Activated CD4-positive, alpha-beta T cell treated with anti-CD3 and anti-CD28 coated beads for 36 hours (primary cell): Measurements from ENCODE around the gene OBP2B. TPM values are rescaled to one million over a fixed set of nuclear protein-coding genes. Genes with fewer than 3 reads are reported as not detected.
"Not testable (repeated sequence)": the region's sequence is repeated elsewhere in the genome, so short reads cannot be mapped to it uniquely, and the experiment has no call there.

ENCODE experiments used
- ATAC-seq: fragments of 200-7000 bp; cut with Tn5 transposase; one replicate; pipeline ENCODE4 v1.10.0; 2021; ENCODE audit warnings: mild to moderate bottlenecking, moderate library complexity
- CTCF ChIA-PET: fragments of 350-600 bp; sonication (Branson Sonifier 250); formaldehyde crosslinking; loops from one replicate; lab custom pipeline; 2021; ENCODE audit warnings: antibody characterized with exemption; lab: Charles Lee
- POLR2A ChIA-PET: fragments of 350-600 bp; sonication (Branson Sonifier 250); formaldehyde crosslinking; loops from one replicate; lab custom pipeline; 2021; ENCODE audit warnings: antibody characterized with exemption, inconsistent platforms; lab: Charles Lee
- DNase-seq: peaks from one replicate; pipeline ENCODE4 v3.0.0-alpha.2; 2020
- H3K27ac Mint-ChIP-seq: one replicate; pipeline ENCODE4 v1.8.0; 2021; ENCODE audit warnings: mixed read lengths
- H3K27me3 Mint-ChIP-seq: one replicate; pipeline ENCODE4 v1.8.0; 2021; ENCODE audit warnings: mixed read lengths
- H3K36me3 Mint-ChIP-seq: one replicate; pipeline ENCODE4 v1.8.0; 2021; ENCODE audit warnings: low read depth, mixed read lengths
- H3K4me1 Mint-ChIP-seq: one replicate; pipeline ENCODE4 v1.8.0; 2021; ENCODE audit warnings: mixed read lengths
- H3K4me3 Mint-ChIP-seq: one replicate; pipeline ENCODE4 v1.8.0; 2021; ENCODE audit warnings: mild to moderate bottlenecking, moderate library complexity, mixed read lengths
- H3K9me3 Mint-ChIP-seq: one replicate; pipeline ENCODE4 v1.8.0; 2021; ENCODE audit warnings: low read depth, mixed read lengths
- intact Hi-C, 2 experiments: fragments of 100-400 bp; cut with DNase I in 1 of 2; cut with micrococcal nuclease in 1 of 2; formaldehyde crosslinking; loops; one replicate each; pipeline versions ENCODE4 v1.14.2 to v1.15.1; 2022 to 2024; cut with DNase I, micrococcal nuclease
- total RNA-seq, 2 experiments: library from RNA; stranded (reverse); gene quantifications; one replicate each; pipeline ENCODE4 v1.2.3, GENCODE V29; 2021

Gene OBP2B
- total RNA-seq, 2 experiments from 2014 or later: not detected

GRCh38 chr9:133218049-133218975 lies 9.3 kb upstream of the OBP2B start:
- H3K9me3 Mint-ChIP-seq, ATAC-seq, DNase-seq, H3K27ac Mint-ChIP-seq, POLR2A ChIA-PET, H3K4me1 Mint-ChIP-seq, H3K36me3 Mint-ChIP-seq, intact Hi-C loops, H3K4me3 Mint-ChIP-seq: not testable (repeated sequence)
- peaks cover 51% of the 10 kb centered on the region for H3K27me3 Mint-ChIP-seq
- CTCF ChIA-PET: interaction anchor here (1.3 kb wide), 1 partner anchor 61 kb away, joined by 3 read pairs; no protein-coding TSS in a partner anchor

GRCh38 chr9:133217333-133217988 lies 8.4 kb upstream of the OBP2B start:
- H3K27ac Mint-ChIP-seq, ATAC-seq, H3K4me3 Mint-ChIP-seq, H3K9me3 Mint-ChIP-seq, DNase-seq, H3K36me3 Mint-ChIP-seq, H3K4me1 Mint-ChIP-seq, intact Hi-C loops, POLR2A ChIA-PET: not testable (repeated sequence)
- CTCF ChIA-PET: interaction anchor here (1.3 kb wide), 1 partner anchor 62 kb away, joined by 3 read pairs; no protein-coding TSS in a partner anchor
- peaks cover 50% of the 10 kb centered on the region for H3K27me3 Mint-ChIP-seq

- POLR2A ChIA-PET: not testable (repeated sequence)
- CTCF ChIA-PET: interaction anchor here (1.0 to 1.2 kb wide), 2 partner anchors 12 to 25 kb away, joined by 3 to 4 read pairs; no protein-coding TSS in a partner anchor
Observed at GRCh38 chr9:133214276-133214675, 5.2 kb upstream of the OBP2B start.

GRCh38 chr9:133210609-133211008 lies 1.6 kb upstream of the OBP2B start:
- Mint-ChIP-seq H3K4me3 (no peak overlapping the region), H3K27me3 (peaks cover 33% of the 10 kb centered on the region), H3K27ac (no peak overlapping the region), H3K36me3 (no peaks in the 10 kb centered on the region), H3K9me3 (no peaks in the 10 kb centered on the region), H3K4me1 (no peaks in the 10 kb centered on the region)
- DNase-seq (no peak), ATAC-seq (no peak)
- intact Hi-C loops: no loop called here
- ChIA-PET POLR2A (no interaction called here), CTCF (no interaction called here)

More at GRCh38 chr9:133214276-133214675, 5.2 kb upstream of the OBP2B start:
- intact Hi-C loops, H3K27ac Mint-ChIP-seq, H3K36me3 Mint-ChIP-seq, H3K4me1 Mint-ChIP-seq, H3K9me3 Mint-ChIP-seq, H3K4me3 Mint-ChIP-seq, ATAC-seq, DNase-seq: not testable (repeated sequence)
- peaks cover 53% of the 10 kb centered on the region for H3K27me3 Mint-ChIP-seq

GRCh38 chr9:133210202-133210532 lies 1.1 kb upstream of the OBP2B start:
- ChIA-PET POLR2A (no interaction called here), CTCF (no interaction called here)
- no peaks in the 10 kb centered on the region for H3K4me1 Mint-ChIP-seq
- peaks cover 30% of the 10 kb centered on the region for H3K27me3 Mint-ChIP-seq
- peak overlapping the region; percentile 12 for H3K4me3 Mint-ChIP-seq
- H3K36me3 Mint-ChIP-seq: no peaks in the 10 kb centered on the region
- H3K9me3 Mint-ChIP-seq: no peaks in the 10 kb centered on the region
- no peak overlapping the region for H3K27ac Mint-ChIP-seq
- DNase-seq (no peak), ATAC-seq (no peak)
- intact Hi-C loops: no loop called here

- intact Hi-C loops: loop anchor here in 1 of 2 experiments (10.0 kb wide), 1 partner anchor 495 kb away; no protein-coding TSS in a partner anchor
- ATAC-seq, H3K27ac Mint-ChIP-seq, H3K9me3 Mint-ChIP-seq, H3K36me3 Mint-ChIP-seq, CTCF ChIA-PET, POLR2A ChIA-PET, H3K4me1 Mint-ChIP-seq, DNase-seq: not testable (repeated sequence)
- H3K4me3 Mint-ChIP-seq: peak overlapping the region; percentile 12
- peaks cover 27% of the 10 kb centered on the region for H3K27me3 Mint-ChIP-seq
Observed at GRCh38 chr9:133209327-133210201, 514 bp upstream of the OBP2B start.

- not testable (repeated sequence) for H3K4me3 Mint-ChIP-seq
Observed at GRCh38 chr9:133208171-133208879, 725 bp downstream of the OBP2B start.

GRCh38 chr9:133207540-133208170 lies 1.4 kb downstream of the OBP2B start:
- H3K9me3 Mint-ChIP-seq: no peaks in the 10 kb centered on the region
- H3K4me3 Mint-ChIP-seq: no peak overlapping the region
- DNase-seq (no peak), ATAC-seq (no peak)
- POLR2A ChIA-PET: no interaction called here
- H3K27ac Mint-ChIP-seq: no peak overlapping the region
- H3K36me3 Mint-ChIP-seq: no peaks in the 10 kb centered on the region
- CTCF ChIA-PET: no interaction called here
- peaks cover 19% of the 10 kb centered on the region for H3K27me3 Mint-ChIP-seq
- intact Hi-C loops: loop anchor here in 1 of 2 experiments (10.0 kb wide), 1 partner anchor 493 kb away; no protein-coding TSS in a partner anchor
- H3K4me1 Mint-ChIP-seq: no peaks in the 10 kb centered on the region

More at GRCh38 chr9:133208171-133208879, 725 bp downstream of the OBP2B start:
- ATAC-seq, CTCF ChIA-PET, H3K36me3 Mint-ChIP-seq, H3K4me1 Mint-ChIP-seq, H3K9me3 Mint-ChIP-seq, POLR2A ChIA-PET, H3K27ac Mint-ChIP-seq, DNase-seq: not testable (repeated sequence)
- peaks cover 19% of the 10 kb centered on the region for H3K27me3 Mint-ChIP-seq
- intact Hi-C loops: loop anchor here in 1 of 2 experiments (10.0 kb wide), 1 partner anchor 494 kb away; no protein-coding TSS in a partner anchor

GRCh38 chr9:133207021-133207531 lies 2.0 kb downstream of the OBP2B start:
- intact Hi-C loops: loop anchor here in 1 of 2 experiments (10.0 kb wide), 1 partner anchor 492 kb away; no protein-coding TSS in a partner anchor
- no peak overlapping the region for H3K4me3 Mint-ChIP-seq
- no peak overlapping the region for H3K27ac Mint-ChIP-seq
- ATAC-seq: no peak
- peaks cover 18% of the 10 kb centered on the region for H3K27me3 Mint-ChIP-seq
- ChIA-PET CTCF (interaction anchor here (0.9 kb wide), 1 partner anchor 33 kb away, joined by 3 read pairs; no protein-coding TSS in a partner anchor), POLR2A (no interaction called here)
- H3K36me3 Mint-ChIP-seq: no peaks in the 10 kb centered on the region
- no peaks in the 10 kb centered on the region for H3K4me1 Mint-ChIP-seq
- no peaks in the 10 kb centered on the region for H3K9me3 Mint-ChIP-seq
- no peak for DNase-seq
